Mesothelial cell of epicardium (in vitro differentiated cells): ENCODE results near the gene ANKS1B. TPM values are rescaled to one million over a fixed set of nuclear protein-coding genes. Genes with fewer than 3 reads are reported as not detected.

Experiments used
- DNase-seq, 2 experiments: peaks; one replicate each; pipeline ENCODE4 v3.0.0; 2021; ENCODE audit warnings: low spot score in 2 of 2; ENCODE audit not compliant: unreplicated experiment in 2 of 2
- H3K27ac Mint-ChIP-seq: 2 replicates; pipeline ENCODE4 v1.8.0; 2021; ENCODE audit warnings: mixed read lengths
- H3K27me3 Mint-ChIP-seq: 2 replicates; pipeline ENCODE4 v1.8.0; 2021; ENCODE audit warnings: low read depth, mixed read lengths
- H3K36me3 Mint-ChIP-seq: 2 replicates; pipeline ENCODE4 v1.8.0; 2021; ENCODE audit warnings: mixed read lengths
- H3K4me1 Mint-ChIP-seq: 2 replicates; pipeline ENCODE4 v1.8.0; 2021; ENCODE audit warnings: mixed read lengths
- H3K4me3 Mint-ChIP-seq: 2 replicates; pipeline ENCODE4 v1.8.0; 2021; ENCODE audit warnings: mild to moderate bottlenecking, moderate library complexity, mixed read lengths
- H3K9me3 Mint-ChIP-seq: 2 replicates; pipeline ENCODE4 v1.8.0; 2021; ENCODE audit warnings: mixed read lengths
- total RNA-seq: library from RNA; stranded (reverse); gene quantifications from 3 replicates; pipeline ENCODE4 v1.2.1, GENCODE V29; 2021
- TF ChIP-seq, protein P1 (sequence below): fragments of 200-600 bp; sonication (generic); IDR thresholded peaks from one replicate; pipeline ENCODE4 v1.5.0; 2021; ENCODE audit warnings: antibody characterized with exemption; ENCODE audit not compliant: unreplicated experiment

ANKS1B gene
- total RNA-seq, 1 donor from 2014 or later: 8.8 TPM

GRCh38 chr12:99529966-99530365 is 454.8 kb downstream of the ANKS1B start:
- DNase-seq: no peak
- Mint-ChIP-seq H3K27ac (no peak overlapping the region), H3K4me1 (peaks cover 10% of the 10 kb centered on the region), H3K9me3 (no peaks in the 10 kb centered on the region), H3K36me3 (no peaks in the 10 kb centered on the region), H3K4me3 (no peak overlapping the region), H3K27me3 (no peaks in the 10 kb centered on the region)
- TF ChIP-seq, protein P1, sequence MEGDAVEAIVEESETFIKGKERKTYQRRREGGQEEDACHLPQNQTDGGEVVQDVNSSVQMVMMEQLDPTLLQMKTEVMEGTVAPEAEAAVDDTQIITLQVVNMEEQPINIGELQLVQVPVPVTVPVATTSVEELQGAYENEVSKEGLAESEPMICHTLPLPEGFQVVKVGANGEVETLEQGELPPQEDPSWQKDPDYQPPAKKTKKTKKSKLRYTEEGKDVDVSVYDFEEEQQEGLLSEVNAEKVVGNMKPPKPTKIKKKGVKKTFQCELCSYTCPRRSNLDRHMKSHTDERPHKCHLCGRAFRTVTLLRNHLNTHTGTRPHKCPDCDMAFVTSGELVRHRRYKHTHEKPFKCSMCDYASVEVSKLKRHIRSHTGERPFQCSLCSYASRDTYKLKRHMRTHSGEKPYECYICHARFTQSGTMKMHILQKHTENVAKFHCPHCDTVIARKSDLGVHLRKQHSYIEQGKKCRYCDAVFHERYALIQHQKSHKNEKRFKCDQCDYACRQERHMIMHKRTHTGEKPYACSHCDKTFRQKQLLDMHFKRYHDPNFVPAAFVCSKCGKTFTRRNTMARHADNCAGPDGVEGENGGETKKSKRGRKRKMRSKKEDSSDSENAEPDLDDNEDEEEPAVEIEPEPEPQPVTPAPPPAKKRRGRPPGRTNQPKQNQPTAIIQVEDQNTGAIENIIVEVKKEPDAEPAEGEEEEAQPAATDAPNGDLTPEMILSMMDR: no peak

DNA sequence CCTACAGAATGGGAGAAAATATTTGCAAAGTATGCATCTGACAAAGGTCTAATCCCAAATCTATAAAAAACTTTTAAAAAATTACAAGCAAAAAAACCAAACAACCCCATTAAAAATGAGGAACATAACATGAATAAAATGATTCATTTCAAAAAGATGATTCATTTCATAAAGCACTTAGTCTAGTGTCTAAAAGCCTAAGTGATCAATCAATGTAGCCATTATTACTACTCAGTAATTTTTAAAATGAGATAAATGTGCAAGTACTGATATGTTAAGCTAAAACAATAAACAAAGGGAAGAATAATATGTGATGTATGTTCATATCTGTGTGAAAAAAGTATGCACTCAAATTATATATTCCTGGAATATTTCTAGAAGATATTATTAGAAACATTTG is 456.3 kb downstream of the ANKS1B start:
- H3K27ac Mint-ChIP-seq: no peak overlapping the region
- no peak for DNase-seq
- no peak overlapping the region for H3K4me3 Mint-ChIP-seq
- H3K9me3 Mint-ChIP-seq: peaks cover 8% of the 10 kb centered on the region
- H3K36me3 Mint-ChIP-seq: no peaks in the 10 kb centered on the region
- H3K4me1 Mint-ChIP-seq: peaks cover 10% of the 10 kb centered on the region
- TF ChIP-seq, protein P1: no peak
- H3K27me3 Mint-ChIP-seq: no peaks in the 10 kb centered on the region

DNA sequence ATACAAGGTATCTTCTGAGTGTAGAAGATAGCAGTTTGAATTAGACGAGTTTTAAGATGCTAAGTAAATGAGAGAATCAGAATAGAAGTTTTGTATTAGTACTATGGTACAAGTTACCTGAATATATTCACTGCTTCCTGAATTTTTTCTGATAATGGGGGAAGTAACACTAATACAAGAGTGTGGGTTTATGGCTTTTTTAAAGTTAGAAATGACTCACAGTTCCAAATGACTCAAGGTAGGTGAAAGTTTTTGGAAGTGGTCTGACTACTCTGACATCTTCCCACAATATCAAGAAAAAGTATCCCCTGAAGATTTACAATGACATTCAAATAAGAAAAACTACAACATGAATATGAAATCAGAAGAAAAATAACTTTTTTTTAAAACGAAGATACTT is 460.9 kb downstream of the ANKS1B start:
- Mint-ChIP-seq H3K36me3 (no peaks in the 10 kb centered on the region), H3K27me3 (no peaks in the 10 kb centered on the region), H3K4me3 (no peak overlapping the region), H3K9me3 (peaks cover 8% of the 10 kb centered on the region), H3K27ac (no peak overlapping the region), H3K4me1 (peaks cover 6% of the 10 kb centered on the region)
- no peak for DNase-seq
- TF ChIP-seq, protein P1: no peak

GRCh38 chr12:99522456-99522855 is 462.3 kb downstream of the ANKS1B start:
- Mint-ChIP-seq H3K36me3 (no peaks in the 10 kb centered on the region), H3K27ac (no peak overlapping the region), H3K9me3 (peaks cover 21% of the 10 kb centered on the region), H3K4me3 (no peak overlapping the region), H3K27me3 (no peaks in the 10 kb centered on the region), H3K4me1 (no peaks in the 10 kb centered on the region)
- no peak for DNase-seq
- TF ChIP-seq, protein P1: no peak

- TF ChIP-seq, protein P1: no peak
- no peaks in the 10 kb centered on the region for H3K4me1 Mint-ChIP-seq
- no peak overlapping the region for H3K27ac Mint-ChIP-seq
- no peak overlapping the region for H3K4me3 Mint-ChIP-seq
- no peak for DNase-seq
- H3K36me3 Mint-ChIP-seq: no peaks in the 10 kb centered on the region
- no peaks in the 10 kb centered on the region for H3K27me3 Mint-ChIP-seq
- H3K9me3 Mint-ChIP-seq: peaks cover 27% of the 10 kb centered on the region
Measured at GRCh38 chr12:99521664-99522063, 463.1 kb downstream of the ANKS1B start.

DNA sequence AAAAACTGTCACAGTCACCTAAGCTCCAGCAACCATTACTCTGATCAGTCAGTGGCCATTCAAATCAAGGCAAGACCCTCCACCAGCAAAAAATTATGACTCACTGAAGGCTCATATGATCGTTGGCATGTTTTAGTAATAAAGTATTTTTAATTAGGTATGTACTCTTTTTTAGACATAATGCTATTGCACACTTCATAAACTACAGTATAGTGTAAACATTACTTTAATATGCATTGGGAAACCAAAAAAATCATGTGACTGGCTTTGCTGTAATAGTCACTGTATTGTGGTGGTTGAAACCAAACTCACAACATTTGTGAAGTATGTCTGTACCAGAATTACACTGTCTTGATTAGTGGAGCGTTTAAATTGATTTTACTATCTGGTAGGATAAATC is 471.7 kb downstream of the ANKS1B start:
- H3K27ac Mint-ChIP-seq: no peak overlapping the region
- TF ChIP-seq, protein P1: no peak
- no peaks in the 10 kb centered on the region for H3K27me3 Mint-ChIP-seq
- no peak overlapping the region for H3K4me3 Mint-ChIP-seq
- no peaks in the 10 kb centered on the region for H3K4me1 Mint-ChIP-seq
- DNase-seq: no peak
- no peaks in the 10 kb centered on the region for H3K36me3 Mint-ChIP-seq
- peaks cover 50% of the 10 kb centered on the region for H3K9me3 Mint-ChIP-seq
